LNCaP clone FGC (cell line): ENCODE results near the gene HCN3.
A peak's percentile ranks its signal among the peaks of the same experiment; 100 is the strongest.

ENCODE experiments used
- DNase-seq: peaks from one replicate; pipeline ENCODE4 v3.0.0-alpha.2; 2011; ENCODE audit warnings: low read depth
- H3K4me3 ChIP-seq: 2 replicates; pipeline ENCODE4 v1.5.1; 2011; ENCODE audit warnings: mild to moderate bottlenecking, low read depth, low read length, control low read depth
- CTCF ChIP-seq: IDR thresholded peaks from 2 replicates; pipeline ENCODE4 v1.5.1; 2012; ENCODE audit warnings: mild to moderate bottlenecking; ENCODE audit not compliant: control insufficient read depth, insufficient read depth; ENCODE audit errors: extremely low read depth

The HCN3 gene

GRCh38 chr1:155250633-155251449, 26.4 kb upstream of the HCN3 start:
- no peak for DNase-seq
- peak; percentile 100 for TF ChIP-seq CTCF
- no peak overlapping the region for H3K4me3 ChIP-seq

- no peak overlapping the region for H3K4me3 ChIP-seq
- no peak for TF ChIP-seq CTCF
- DNase-seq, result no peak
Measured at GRCh38 chr1:155251566-155251965, 25.7 kb upstream of the HCN3 start.

- DNase-seq, result no peak
- H3K4me3 ChIP-seq, result no peak overlapping the region
- no peak for TF ChIP-seq CTCF
Measured at GRCh38 chr1:155253208-155253607, 24.1 kb upstream of the HCN3 start.

GRCh38 chr1:155253797-155254196, 23.5 kb upstream of the HCN3 start:
- TF ChIP-seq CTCF, result no peak
- peak overlapping the region; percentile 79 for H3K4me3 ChIP-seq
- no peak for DNase-seq

GRCh38 chr1:155254228-155254713, 23.0 kb upstream of the HCN3 start:
- H3K4me3 ChIP-seq, result peak overlapping the region; percentile 79
- no peak for TF ChIP-seq CTCF
- no peak for DNase-seq

GRCh38 chr1:155254714-155255242, 22.5 kb upstream of the HCN3 start:
- H3K4me3 ChIP-seq, result peak overlapping the region; percentile 79
- DNase-seq, result no peak
- TF ChIP-seq CTCF, result no peak
